Fibroblast of lung (primary cell): ENCODE results near the gene KCNMA1. TPM values are rescaled to one million over a fixed set of nuclear protein-coding genes. Genes with fewer than 3 reads are reported as not detected.

Experiments
- DNase-seq, 2 donors: peaks; one replicate each; pipeline versions ENCODE4 v3.0.0 to v3.0.0-alpha.2; 2010; ENCODE audit warnings: low read depth in 2 of 2
- H2AFZ ChIP-seq: 2 replicates; pipeline ENCODE4 v1.5.1; 2012; ENCODE audit warnings: low read length, control low read depth, inconsistent platforms
- H3K27ac ChIP-seq: 2 replicates; pipeline ENCODE4 v1.5.1; 2011; ENCODE audit warnings: low read length, control low read depth; ENCODE audit not compliant: insufficient read depth
- H3K27me3 ChIP-seq: 2 replicates; pipeline ENCODE4 v1.5.1; 2011; ENCODE audit warnings: mild to moderate bottlenecking, low read length; ENCODE audit not compliant: control insufficient read depth, insufficient read depth
- H3K36me3 ChIP-seq: 2 replicates; pipeline ENCODE4 v1.5.1; 2011; ENCODE audit warnings: low read length; ENCODE audit not compliant: control insufficient read depth, insufficient read depth
- H3K4me1 ChIP-seq: 2 replicates; pipeline ENCODE4 v1.5.1; 2011; ENCODE audit warnings: low read length; ENCODE audit not compliant: control insufficient read depth, insufficient read depth; ENCODE audit errors: extremely low read depth
- H3K4me2 ChIP-seq: 2 replicates; pipeline ENCODE4 v1.5.1; 2011; ENCODE audit warnings: low read length, control low read depth; ENCODE audit not compliant: insufficient read depth; ENCODE audit errors: extremely low read depth
- H3K4me3 ChIP-seq, 4 experiments: fragments of 200-600 bp in 1 of 4; sonication (generic) in 1 of 4; replicated peaks in 1 of 4; 2 replicates each; pipeline ENCODE4 v1.5.1; 2011 to 2016; ENCODE audit warnings: low read length in 4 of 4, low read depth in 3 of 4, mild to moderate bottlenecking in 3 of 4, control low read depth in 2 of 4, inconsistent platforms in 1 of 4, mixed read lengths in 1 of 4; ENCODE audit not compliant: insufficient read depth in 1 of 4; ENCODE audit errors: control extremely low read depth in 1 of 4
- H3K79me2 ChIP-seq: 2 replicates; pipeline ENCODE4 v1.5.1; 2012; ENCODE audit warnings: mild to moderate bottlenecking, low read length, inconsistent platforms; ENCODE audit not compliant: control insufficient read depth, insufficient read depth
- H3K9ac ChIP-seq: 2 replicates; pipeline ENCODE4 v1.5.1; 2011; ENCODE audit warnings: mild to moderate bottlenecking, low read length, control low read depth; ENCODE audit not compliant: insufficient read depth
- H3K9me3 ChIP-seq: 2 replicates; pipeline ENCODE4 v1.5.1; 2012; ENCODE audit warnings: low read depth, low read length; ENCODE audit not compliant: control insufficient read depth, insufficient read depth
- H4K20me1 ChIP-seq: 2 replicates; pipeline ENCODE4 v1.5.1; 2011; ENCODE audit warnings: low read length; ENCODE audit not compliant: control insufficient read depth, insufficient read depth; ENCODE audit errors: extremely low read depth
- CTCF ChIP-seq, 2 donors: IDR thresholded peaks in 1 of 2; conservative IDR thresholded peaks in 1 of 2; 1 replicate in 1 of 2; 2 replicates in 1 of 2; pipeline ENCODE4 v1.5.1; 2011 to 2012; ENCODE audit warnings: low read length in 2 of 2, control low read depth in 1 of 2, inconsistent platforms in 1 of 2, low read depth in 1 of 2, mild to moderate bottlenecking in 1 of 2
- EZH2 ChIP-seq: IDR thresholded peaks from 2 replicates; pipeline ENCODE4 v1.5.1; 2012; ENCODE audit warnings: low read length, control low read depth, mild to moderate bottlenecking; ENCODE audit errors: missing control alignments
- polyA plus RNA-seq, 2 donors: library from polyadenylated mRNA; depleted of rRNA in 1 of 2; stranded (reverse) in 1 of 2; unstranded in 1 of 2; fragments of >200 nt; gene quantifications; 2 replicates each; pipeline ENCODE4 v1.2.1, GENCODE V29; 2011 to 2012; ENCODE audit warnings: missing spikeins in 1 of 2
- total RNA-seq: library from RNA; depleted of rRNA; stranded (reverse); fragments of >200 nt; gene quantifications from 2 replicates; pipeline ENCODE4 v1.2.1, GENCODE V29; 2014

Gene KCNMA1
- total and polyA plus RNA-seq, 2 donors (not counting 1 experiment from before 2014, with no cell fraction given) = 31.0 to 138 TPM

DNA sequence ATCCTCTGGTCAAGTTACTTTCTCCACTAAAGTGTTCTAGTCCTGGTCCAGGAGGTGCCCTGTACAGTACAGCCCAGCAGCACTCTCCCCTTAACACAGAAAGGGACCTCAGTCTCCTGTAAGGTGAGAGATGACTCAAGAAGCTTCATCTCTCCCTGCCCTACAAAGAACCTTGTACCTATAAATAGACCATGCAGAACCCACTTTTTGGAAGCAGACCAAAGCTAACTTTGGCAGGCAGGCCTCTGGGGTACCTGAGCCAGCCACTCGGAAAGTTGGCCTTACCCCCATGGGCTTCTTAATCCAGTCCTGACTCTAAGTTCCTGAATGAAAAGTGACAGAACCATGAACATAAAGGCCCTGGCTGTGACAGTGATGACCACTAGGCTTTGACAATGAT, 454.8 kb downstream of the KCNMA1 start:
- peaks cover 8% of the 10 kb centered on the region for H3K4me1 ChIP-seq
- H2AFZ ChIP-seq = no peak overlapping the region
- H3K27me3 ChIP-seq = no peaks in the 10 kb centered on the region
- no peak overlapping the region for H3K9ac ChIP-seq
- TF ChIP-seq CTCF (conservative IDR thresholded peaks at IDR 0.05 in 1 of 2, IDR thresholded peaks at IDR 0.05 in 1 of 2; ENCODE audit: low read depth in 1 of 2, low read length in 2 of 2) (no peak), EZH2 (no peak)
- H4K20me1 ChIP-seq = no peaks in the 10 kb centered on the region
- H3K4me3 ChIP-seq = no peak overlapping the region
- H3K79me2 ChIP-seq = no peaks in the 10 kb centered on the region
- no peak overlapping the region for H3K27ac ChIP-seq
- no peak overlapping the region for H3K4me2 ChIP-seq
- DNase-seq = no peak
- H3K9me3 ChIP-seq = no peaks in the 10 kb centered on the region
- no peaks in the 10 kb centered on the region for H3K36me3 ChIP-seq

DNA sequence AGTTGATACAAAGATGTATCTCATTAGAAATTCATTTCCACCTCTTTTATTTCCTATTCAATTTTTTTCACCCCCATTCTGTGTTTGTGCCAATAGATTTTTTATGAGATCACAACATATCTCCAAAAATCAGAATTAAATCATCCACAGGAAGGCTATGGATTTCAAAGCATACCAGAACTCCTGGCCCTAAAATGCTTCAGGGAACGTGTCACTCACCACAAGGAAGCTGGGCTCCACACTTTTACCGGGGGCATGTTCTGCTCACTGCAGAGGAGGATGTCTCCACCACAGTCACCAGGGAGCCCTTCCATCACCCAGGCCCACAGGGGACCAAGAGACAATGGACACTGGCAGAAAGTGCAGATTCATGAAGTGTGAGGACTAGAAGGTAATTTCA, 456.8 kb downstream of the KCNMA1 start:
- Histone ChIP-seq H3K9me3 (no peaks in the 10 kb centered on the region), H3K9ac (no peak overlapping the region), H3K79me2 (no peaks in the 10 kb centered on the region), H3K4me2 (no peak overlapping the region), H3K36me3 (no peaks in the 10 kb centered on the region), H3K27ac (no peak overlapping the region), H3K4me3 (no peak overlapping the region), H3K4me1 (peaks cover 8% of the 10 kb centered on the region), H4K20me1 (no peaks in the 10 kb centered on the region), H2AFZ (no peak overlapping the region), H3K27me3 (no peaks in the 10 kb centered on the region)
- peak in 1 of 2 donors; percentile 51 for DNase-seq
- TF ChIP-seq EZH2 (no peak), CTCF (conservative IDR thresholded peaks at IDR 0.05 in 1 of 2, IDR thresholded peaks at IDR 0.05 in 1 of 2; ENCODE audit: low read depth in 1 of 2, low read length in 2 of 2) (no peak)

- H3K4me1 ChIP-seq = peaks cover 10% of the 10 kb centered on the region
- H3K79me2 ChIP-seq = no peaks in the 10 kb centered on the region
- no peaks in the 10 kb centered on the region for H3K27me3 ChIP-seq
- peak overlapping the region; percentile 29 for H3K27ac ChIP-seq
- no peak overlapping the region for H2AFZ ChIP-seq
- TF ChIP-seq EZH2 (no peak), CTCF (conservative IDR thresholded peaks at IDR 0.05 in 1 of 2, IDR thresholded peaks at IDR 0.05 in 1 of 2; ENCODE audit: low read depth in 1 of 2, low read length in 2 of 2) (no peak)
- H4K20me1 ChIP-seq = no peaks in the 10 kb centered on the region
- DNase-seq = no peak
- H3K4me3 ChIP-seq = no peak overlapping the region
- no peaks in the 10 kb centered on the region for H3K36me3 ChIP-seq
- H3K4me2 ChIP-seq = no peak overlapping the region
- H3K9ac ChIP-seq = no peak overlapping the region
- no peaks in the 10 kb centered on the region for H3K9me3 ChIP-seq
Observed at GRCh38 chr10:77180104-77180503, 457.5 kb downstream of the KCNMA1 start.
